Right ventricle myocardium superior (tissue), 1 donor: Measurements from ENCODE around the gene AHR. TPM values are rescaled to one million over a fixed set of nuclear protein-coding genes. Genes with fewer than 3 reads are reported as not detected.
A peak's percentile ranks its signal among the peaks of the same experiment; 100 is the strongest.

ENCODE experiments used
- ATAC-seq: fragments of 200-7000 bp; cut with Tn5 transposase; one replicate; pipeline ENCODE4 v1.9.1; 2020; ENCODE audit warnings: mild to moderate bottlenecking; ENCODE audit not compliant: poor library complexity
- DNase-seq: peaks from one replicate; pipeline ENCODE4 v3.0.0-alpha.2; 2020
- intact Hi-C: fragments of 100-400 bp; cut with DNase I; formaldehyde crosslinking; loops from one replicate; pipeline ENCODE4 v1.11.2; 2022
- total RNA-seq: library from RNA; stranded (reverse); fragmentation: NEBNext Ultra II Directional; extraction: Animal tissue kit (Norgen Biotek cat#: 25700); gene quantifications from one replicate; pipeline ENCODE4 v1.2.1, GENCODE V29; 2021
- donor health status: DM: no; HTN: yes; CAD: no; lungs with severe emphysema.

The AHR gene
- total RNA-seq, 1 donor from 2014 or later = 27.4 TPM

DNA sequence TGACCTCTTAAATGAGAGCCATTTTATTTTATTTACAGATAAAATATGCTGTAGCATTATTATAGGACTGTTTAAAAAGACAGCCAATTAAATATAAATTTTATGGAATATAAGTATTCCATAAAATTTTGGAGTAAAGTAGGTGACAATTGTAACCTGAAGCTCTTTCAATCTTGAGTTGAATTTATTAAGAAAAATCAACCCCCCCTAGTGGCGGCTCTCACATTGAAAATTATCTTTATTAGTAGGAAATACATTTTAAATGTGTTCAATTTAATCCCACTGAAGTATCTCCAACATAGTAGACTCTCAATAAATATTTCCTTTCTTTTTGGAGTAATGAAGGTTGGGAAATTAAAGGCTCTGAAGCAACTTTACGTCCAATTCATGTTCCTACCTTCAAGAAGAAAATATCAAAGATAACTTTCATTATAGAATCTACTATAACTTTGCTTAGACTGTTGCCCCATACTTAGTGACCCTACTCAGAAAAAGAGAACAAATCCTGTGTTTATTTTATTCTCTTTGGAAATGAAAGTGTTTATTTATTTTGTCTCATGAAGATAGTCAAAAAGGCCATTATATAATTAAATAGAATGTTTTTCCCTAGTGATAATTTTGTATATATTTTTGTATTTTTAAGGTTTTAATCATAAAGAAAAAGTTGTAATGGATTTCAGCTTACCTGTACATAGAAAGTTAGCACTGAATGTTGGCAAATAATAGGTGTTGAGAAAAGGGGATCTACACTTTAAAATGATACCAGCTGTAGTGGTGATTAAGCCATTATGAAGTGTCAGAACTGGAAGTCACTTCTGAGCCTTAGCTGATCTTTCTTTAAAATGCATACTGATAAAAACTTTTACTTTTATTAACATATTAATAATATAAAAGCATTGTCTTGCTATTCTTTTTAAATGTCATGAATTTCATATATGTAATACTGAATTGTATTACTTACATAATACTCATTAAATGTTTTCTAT, 3.3 kb downstream of the AHR start:
- DNase-seq = no peak
- intact Hi-C loops = no loop called here
- no peak for ATAC-seq

DNA sequence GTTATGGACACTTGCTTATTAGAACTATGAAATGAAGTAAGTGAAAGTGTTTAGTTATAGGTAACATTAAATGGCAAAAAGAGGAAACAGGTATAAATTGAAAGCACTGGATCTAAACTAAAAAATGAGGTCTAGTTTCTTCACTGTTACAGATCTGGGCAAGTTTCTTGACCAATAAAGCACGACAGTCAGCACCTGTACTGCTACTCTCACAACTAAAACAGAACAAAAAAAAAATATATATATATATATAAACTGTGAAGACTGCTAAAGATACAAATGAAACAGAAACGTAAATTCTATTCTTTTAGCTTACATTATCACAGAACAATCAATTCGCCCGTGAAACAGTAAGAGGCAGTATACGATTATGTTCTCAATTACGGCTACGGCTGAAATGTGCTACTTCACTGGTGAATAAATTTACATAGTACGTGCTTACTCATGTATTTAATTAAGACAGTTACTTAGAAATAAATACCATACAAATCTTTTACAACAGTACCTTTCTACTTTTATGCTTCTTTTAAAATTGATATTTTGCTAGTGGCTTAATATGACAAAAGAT, 4.2 kb downstream of the AHR start:
- DNase-seq (no peak), ATAC-seq (no peak)
- intact Hi-C loops = no loop called here

DNA sequence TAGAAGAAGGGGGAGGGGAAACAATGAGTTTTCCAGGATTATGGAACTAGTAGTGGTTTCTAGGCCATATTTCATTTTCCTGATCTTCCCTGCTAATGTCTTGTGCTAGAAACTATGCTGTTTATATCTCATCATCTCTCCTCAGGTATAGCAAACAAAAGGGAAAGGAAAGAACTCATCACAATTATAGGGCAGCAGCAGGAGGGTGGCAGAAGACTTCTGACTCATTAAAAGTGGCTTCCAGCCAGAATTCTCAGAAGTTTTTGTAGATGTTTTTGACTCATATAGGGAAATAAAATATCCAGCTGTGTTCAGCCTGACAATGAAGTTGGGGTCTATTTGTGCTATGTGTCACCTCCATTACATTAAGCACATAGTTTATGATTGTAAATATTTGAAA, 6.5 kb downstream of the AHR start:
- DNase-seq (no peak), ATAC-seq (no peak)
- intact Hi-C loops = loop anchor here (5.0 kb wide), 1 partner anchor 323 kb away; no protein-coding TSS in a partner anchor

DNA sequence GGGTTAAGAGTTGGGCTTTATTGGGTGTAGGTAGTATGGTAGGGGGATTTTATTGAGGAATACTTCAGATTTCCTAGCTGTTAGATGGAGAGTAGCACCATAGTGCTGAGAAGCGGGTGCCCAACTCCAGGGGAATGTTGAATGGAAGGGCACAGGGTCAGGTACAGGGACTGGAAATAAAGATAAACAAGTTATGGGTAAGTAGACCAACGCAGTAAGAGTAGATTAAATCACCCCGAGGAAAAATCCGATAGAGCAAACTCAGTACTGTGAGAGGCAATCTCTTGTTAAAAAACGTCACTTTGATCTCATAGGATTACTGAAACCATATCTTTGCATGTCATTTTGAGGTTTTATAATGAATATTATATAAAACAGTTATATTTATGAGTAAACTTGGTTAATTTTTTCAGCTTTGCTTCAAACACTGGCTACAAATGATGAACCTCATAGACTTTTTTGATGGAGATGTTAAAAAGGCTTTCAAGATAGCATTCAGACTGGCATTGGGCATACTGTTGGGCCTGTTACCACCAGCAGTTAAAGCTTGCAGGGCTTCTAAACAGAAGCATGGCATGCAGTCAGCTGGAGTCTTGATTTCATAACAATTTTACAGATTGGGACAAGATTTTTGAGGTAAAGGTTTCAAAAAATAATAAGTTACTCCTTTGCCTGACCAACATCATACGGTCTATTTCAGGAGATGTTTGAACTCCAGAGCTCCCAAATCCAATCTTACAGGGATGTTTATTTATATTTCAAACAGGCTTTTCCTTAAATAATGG, 7.1 kb downstream of the AHR start:
- intact Hi-C loops = loop anchor here (5.0 kb wide), 1 partner anchor 323 kb away; no protein-coding TSS in a partner anchor
- DNase-seq (no peak), ATAC-seq (no peak)

DNA sequence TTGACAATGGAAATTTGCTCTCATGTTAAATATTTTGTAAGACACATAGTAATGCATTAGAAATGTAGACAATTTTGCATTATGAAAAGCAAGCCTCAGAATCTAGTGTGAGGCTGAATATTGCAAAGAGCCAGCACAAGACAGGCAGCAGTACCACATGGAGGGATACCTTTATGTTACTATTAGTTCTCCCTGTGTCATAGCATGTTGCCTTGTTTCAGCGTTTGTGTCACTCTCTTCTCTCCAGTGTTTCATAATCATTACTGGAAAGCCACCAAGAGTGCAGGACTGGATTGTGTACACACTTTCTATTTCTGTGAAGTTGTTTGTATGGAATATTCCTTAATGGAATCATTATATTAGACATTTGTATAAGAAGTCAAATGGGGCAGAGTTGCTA, 8.5 kb downstream of the AHR start:
- DNase-seq (no peak), ATAC-seq (peak; percentile 87)
- intact Hi-C loops = loop anchor here (5.0 kb wide), 1 partner anchor 325 kb away; no protein-coding TSS in a partner anchor

DNA sequence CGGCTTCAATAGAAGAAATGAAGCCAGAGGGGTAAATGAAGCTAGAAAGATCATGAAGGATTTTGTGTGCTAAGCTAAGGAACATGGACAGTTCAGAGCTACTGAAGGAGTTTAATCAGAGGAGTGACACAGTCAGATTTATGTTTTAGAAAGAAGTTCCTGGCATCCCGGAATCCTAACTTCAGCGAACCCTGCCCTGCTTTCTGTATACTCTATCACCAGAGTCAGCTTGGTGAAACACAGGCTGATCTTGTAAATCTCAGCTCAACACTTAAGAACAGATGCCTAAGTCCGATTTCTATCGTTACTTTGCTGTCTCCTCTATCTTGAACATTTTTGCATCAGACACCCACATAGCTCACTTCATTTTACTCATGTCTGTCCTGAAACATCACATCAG, 9.1 kb downstream of the AHR start:
- DNase-seq = no peak
- ATAC-seq = peak; percentile 24
- intact Hi-C loops = loop anchor here (5.0 kb wide), 1 partner anchor 325 kb away; no protein-coding TSS in a partner anchor

DNA sequence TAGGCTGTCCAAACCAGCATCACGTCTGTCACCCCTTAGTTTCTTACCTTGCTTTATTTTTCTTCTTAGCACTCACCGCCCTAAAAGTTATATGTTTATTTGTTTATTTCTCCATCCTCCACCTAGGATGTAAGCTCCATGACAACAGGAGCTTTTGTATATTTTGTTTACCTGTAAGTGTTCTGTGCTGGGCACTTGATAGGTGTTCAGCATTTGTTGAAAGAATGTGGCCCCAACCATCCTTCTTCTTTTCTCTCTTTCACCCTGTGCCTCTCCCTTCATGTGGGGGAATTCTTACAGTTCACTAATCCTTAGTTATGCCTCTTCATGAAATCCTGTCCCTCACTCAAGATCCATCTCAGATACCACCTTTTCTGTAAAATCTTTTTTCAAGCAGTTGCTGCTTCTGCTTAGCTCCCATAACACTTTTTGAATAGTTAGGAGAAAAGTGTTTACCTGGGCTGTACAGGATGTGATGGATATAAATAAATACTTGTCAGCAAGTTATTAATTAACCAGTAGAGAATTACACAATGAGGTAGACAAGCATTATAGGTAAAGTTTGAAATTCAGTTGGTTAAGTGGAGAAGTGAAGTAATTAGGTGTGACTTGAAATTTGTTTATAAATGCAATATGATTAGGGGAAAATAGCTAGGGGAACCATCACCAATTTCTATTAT, 9.7 kb downstream of the AHR start:
- no peak for ATAC-seq
- no peak for DNase-seq
- intact Hi-C loops = loop anchor here (5.0 kb wide), 1 partner anchor 326 kb away; no protein-coding TSS in a partner anchor

DNA sequence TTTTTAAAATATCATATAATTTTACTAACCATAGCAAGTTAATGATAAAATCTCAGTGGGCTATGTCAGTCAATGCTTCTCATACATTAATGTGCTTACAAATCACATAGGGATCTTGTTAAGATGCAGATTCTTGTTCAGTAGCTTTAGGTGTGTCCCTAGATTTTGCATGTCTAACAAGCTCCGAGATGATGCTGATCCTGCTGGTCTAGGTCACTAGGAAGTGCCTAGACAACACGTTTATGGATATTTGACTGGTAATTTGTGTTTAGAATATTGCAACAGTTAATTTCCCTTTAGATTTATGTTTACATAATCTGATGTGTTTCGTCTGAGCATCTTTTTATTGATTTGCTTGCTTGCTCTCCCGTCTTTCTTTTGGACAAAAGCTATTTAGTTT, 12.7 kb downstream of the AHR start:
- intact Hi-C loops = no loop called here
- no peak for ATAC-seq
- no peak for DNase-seq

DNA sequence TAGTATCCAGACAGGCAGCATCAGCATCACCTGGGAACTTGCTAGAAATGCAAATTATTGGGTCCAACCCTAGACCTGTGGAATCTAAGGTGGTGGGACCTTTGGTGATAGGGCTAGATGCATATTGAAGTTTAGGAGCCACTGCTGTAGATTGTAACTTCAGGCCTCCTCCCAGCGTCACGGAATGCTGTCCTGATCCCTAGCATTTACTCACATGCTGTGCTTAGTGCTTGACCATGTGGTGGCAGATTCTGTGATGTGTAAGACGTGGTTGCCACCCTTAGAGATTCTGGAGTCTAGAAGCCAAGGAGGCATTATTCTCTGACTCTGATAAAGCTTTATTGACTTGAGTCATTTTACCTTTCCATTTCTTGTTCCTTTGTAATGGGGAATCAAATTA, 13.5 kb downstream of the AHR start:
- no peak for ATAC-seq
- no peak for DNase-seq
- intact Hi-C loops = no loop called here

DNA sequence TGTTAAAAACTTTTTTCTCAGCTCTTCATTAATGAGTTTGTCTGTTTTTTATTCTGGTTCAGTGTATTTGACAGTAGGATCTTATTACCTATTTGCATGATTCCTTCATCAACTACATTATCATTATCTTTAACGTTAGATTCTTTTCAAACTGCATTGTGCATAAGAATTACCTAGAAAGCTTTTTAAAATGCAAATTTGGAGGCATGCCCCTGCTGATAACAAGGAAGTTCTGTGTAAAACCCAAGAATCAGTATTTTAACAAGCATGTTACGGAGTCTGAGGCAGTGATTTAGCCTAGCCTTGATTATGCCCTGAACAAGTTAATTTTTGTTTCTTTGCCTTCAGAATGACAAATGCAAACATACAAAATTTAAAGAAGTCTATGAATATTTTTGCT, 14.2 kb downstream of the AHR start:
- intact Hi-C loops = no loop called here

DNA sequence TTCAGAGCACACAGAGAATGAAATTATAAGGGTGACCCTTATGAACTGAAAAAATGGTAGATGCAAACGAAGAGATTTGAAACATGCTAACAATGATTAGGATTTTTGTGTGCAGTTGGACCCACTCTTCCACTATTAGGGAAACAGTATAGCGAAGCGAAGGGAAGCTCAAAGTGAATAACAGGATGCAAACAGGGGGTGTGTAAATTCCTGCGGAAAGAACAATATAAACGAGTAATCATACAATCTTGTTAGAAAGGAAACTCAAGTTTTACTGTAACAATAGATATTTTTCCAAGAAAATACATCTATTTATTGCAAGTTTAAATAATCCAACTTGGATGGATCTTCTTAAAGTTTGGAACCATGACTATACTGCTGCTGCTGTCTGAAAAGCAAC, 14.7 kb downstream of the AHR start:
- DNase-seq = no peak
- intact Hi-C loops = no loop called here
- no peak for ATAC-seq

More for the DNA sequence above, 14.2 kb downstream of the AHR start:
- no peak for ATAC-seq
- DNase-seq = no peak

DNA sequence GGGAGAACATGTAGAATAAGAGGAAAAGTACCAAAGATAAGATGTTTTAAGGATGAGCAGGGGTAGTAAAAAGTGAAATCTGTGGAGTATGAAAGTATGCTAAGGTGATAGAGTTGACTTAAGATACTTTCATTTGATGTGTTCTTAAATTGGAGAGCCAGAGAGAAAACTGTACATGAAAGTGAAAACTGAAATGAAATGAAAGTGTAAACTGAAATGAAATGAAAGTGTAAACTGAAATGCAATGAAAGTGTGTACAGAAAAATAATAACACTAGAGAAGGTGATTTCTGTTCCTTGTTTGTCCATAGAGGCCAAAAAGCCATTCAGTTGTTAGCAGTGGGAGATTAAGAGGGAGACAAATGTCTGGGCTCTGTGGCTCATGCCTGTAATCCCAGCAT, 17.5 kb downstream of the AHR start:
- intact Hi-C loops = no loop called here
- DNase-seq (no peak), ATAC-seq (no peak)

DNA sequence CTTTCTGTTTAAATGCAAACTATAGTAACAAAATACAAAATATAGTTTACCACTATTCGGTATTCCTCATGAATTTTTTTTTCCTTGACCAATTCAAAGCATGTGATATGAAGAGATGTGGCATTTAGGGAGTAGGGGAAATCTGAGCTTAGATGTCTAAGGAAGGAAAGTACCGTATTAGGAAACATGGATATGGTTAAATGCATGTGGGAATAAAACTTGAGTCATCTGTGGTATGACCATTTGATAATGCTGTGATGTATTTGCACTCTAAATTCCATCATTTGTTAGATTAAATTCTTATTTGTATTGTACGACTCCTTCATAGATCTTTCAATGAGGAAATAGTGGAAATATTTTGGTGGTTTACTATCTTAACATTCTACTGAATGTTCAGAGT, 19.7 kb downstream of the AHR start:
- DNase-seq = no peak
- ATAC-seq = no peak
- intact Hi-C loops = no loop called here

DNA sequence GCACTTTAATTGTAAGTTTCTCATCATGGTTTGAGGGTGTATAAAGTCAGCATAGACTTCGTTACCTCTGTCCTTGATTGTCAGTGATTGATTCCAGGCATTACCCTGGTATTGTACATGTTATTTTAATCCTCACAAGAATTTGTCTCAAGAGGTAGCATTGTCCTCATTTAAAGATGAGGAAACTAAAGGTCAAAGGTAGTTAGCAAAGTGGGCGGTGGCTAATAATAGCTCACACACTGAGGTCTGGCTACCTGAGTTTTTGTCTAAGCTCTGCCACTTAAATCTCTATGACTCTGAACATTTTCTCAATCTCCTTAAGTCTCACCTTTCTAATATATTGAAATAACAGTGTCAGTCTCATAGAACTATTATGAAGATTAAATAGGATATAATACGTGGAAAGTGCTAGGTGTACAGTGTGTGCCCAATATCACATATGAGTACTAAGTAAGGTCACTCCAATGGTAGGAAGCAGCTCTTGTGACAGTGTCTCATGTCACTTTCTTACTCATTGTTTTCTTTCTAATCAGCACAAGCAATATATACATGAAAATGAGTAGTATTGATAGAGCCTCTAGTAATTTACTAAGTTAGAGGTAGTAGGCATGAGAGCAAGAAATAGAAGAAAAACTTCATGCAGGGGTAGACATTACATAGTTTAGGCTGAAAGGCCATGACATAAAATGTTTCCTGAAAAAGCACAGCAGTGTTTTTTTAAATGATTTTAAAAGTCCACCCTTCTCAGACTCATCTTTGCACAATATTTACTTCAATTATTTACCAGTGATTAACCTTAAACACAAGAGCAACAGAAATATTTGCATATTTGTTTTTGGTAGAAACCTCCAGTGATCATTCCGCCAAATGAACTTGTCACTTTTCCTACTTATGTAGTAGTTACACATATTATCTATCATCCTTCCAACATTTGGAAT, 21.0 kb downstream of the AHR start:
- intact Hi-C loops = no loop called here

DNA sequence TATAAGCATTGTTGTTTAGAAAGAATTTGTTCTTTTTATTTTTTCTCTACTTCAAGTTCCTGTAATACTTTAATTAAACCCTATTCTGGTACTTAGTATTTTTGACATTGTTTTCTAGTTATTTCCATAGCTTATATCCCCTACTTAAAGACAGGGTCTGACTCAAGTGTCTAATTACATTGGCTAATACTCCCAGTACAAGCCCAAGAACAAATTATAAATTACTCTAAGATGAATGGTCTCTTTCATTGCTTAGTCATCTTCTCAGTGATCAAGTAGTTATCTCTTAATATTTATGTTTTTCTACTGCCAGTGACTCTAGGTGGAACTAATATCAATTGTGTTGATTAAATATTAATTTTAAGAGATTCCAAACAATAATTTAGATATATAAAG, 21.6 kb downstream of the AHR start:
- no peak for DNase-seq
- intact Hi-C loops = no loop called here
- ATAC-seq = no peak

More for the DNA sequence above, 21.0 kb downstream of the AHR start:
- no peak for DNase-seq
- peak; percentile 55 for ATAC-seq

DNA sequence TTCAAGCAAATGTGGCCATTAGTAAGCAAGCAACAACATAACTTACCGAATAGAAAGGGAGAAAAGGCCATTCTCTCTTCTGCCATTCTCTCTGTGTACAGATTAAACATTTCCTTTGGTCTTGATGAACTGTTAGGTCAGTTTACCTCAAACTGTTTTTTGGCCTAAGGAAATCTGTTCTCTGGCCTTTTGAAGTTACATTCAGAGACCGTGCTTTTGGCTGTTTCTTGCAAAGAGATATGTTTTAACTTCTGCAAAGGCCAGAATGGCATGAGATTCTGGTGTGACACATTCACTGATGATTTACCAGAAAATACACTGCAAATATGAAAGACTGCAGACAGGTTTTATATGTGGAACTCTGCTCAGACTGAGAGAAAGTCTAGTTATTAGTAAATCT, 22.2 kb downstream of the AHR start:
- intact Hi-C loops = no loop called here
- DNase-seq = no peak
- no peak for ATAC-seq

DNA sequence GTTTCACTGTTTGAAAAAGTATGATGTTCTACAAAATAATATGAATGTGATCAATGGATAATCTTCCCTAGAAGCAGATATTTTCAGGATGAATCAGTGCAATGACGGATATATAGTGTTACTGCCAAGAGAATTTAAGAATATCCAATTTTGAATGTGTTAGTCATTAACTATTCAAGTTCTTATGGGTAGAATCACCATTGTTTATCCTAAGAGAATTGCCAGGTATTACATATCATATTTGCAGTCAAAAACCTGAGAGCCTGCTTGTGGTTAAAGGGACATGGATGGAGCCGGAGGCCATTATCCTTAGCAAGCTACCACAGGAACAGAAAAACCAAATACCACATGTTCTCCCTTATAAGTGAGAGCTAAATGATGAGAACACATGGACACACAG, 26.9 kb downstream of the AHR start:
- DNase-seq (no peak), ATAC-seq (no peak)
- intact Hi-C loops = no loop called here

DNA sequence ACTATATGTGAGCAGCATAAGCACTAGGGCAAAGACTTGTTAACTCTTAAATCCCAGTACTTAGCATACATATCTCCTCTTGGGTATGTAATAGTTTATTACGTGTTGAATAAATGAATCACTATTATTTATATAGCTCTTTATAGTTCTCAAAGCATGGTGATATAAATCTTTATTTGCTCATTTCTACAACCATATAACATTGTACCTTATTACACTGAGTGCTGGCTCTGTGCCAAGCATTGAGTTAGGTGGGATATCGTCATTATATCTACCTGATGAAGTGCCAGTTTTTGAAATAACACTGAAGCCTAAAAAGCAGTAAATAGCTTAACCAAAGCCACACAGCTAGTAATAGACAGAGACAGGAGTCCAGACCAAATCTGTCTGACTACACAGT, 27.9 kb downstream of the AHR start:
- DNase-seq (no peak), ATAC-seq (no peak)
- intact Hi-C loops = no loop called here
